GM19438 (cell line): ENCODE data around the gene TBX21.

ENCODE experiments used
- ATAC-seq: cut with Tn5 transposase; IDR thresholded peaks from one replicate; pipeline ENCODE4 v1.9.1; 2021; ENCODE audit warnings: low read depth; ENCODE audit not compliant: unreplicated experiment

TBX21 gene

GRCh38 chr17:47697906-47698711, 34.9 kb upstream of the TBX21 start:
- no peak for ATAC-seq

GRCh38 chr17:47698749-47699535, 34.1 kb upstream of the TBX21 start:
- ATAC-seq: no peak

GRCh38 chr17:47699536-47699840, 33.5 kb upstream of the TBX21 start:
- ATAC-seq: no peak

GRCh38 chr17:47700471-47701449, 32.3 kb upstream of the TBX21 start:
- ATAC-seq: no peak

- ATAC-seq: no peak
Observed at GRCh38 chr17:47701608-47702007, 31.4 kb upstream of the TBX21 start.

GRCh38 chr17:47702391-47702995, 30.5 kb upstream of the TBX21 start:
- ATAC-seq: no peak

- no peak for ATAC-seq
Observed at GRCh38 chr17:47703191-47703591, 29.8 kb upstream of the TBX21 start.

GRCh38 chr17:47703671-47704070, 29.4 kb upstream of the TBX21 start:
- ATAC-seq: no peak

- ATAC-seq: no peak
Observed at GRCh38 chr17:47704116-47704515, 28.9 kb upstream of the TBX21 start.

GRCh38 chr17:47704736-47705135, 28.3 kb upstream of the TBX21 start:
- ATAC-seq: no peak

GRCh38 chr17:47705536-47706530, 27.2 kb upstream of the TBX21 start:
- no peak for ATAC-seq

GRCh38 chr17:47707056-47707804, 25.8 kb upstream of the TBX21 start:
- ATAC-seq: no peak

GRCh38 chr17:47707884-47708283, 25.2 kb upstream of the TBX21 start:
- ATAC-seq: no peak

GRCh38 chr17:47708312-47708863, 24.6 kb upstream of the TBX21 start:
- ATAC-seq: no peak

GRCh38 chr17:47708864-47709541, 24.0 kb upstream of the TBX21 start:
- ATAC-seq: no peak

GRCh38 chr17:47709594-47709993, 23.4 kb upstream of the TBX21 start:
- no peak for ATAC-seq

- no peak for ATAC-seq
Observed at GRCh38 chr17:47711366-47712099, 21.5 kb upstream of the TBX21 start.
